Liver (tissue), 3 donors: ENCODE measurements around the gene RCOR1.

Source experiments
- EGR1 ChIP-seq, 2 donors: IDR thresholded peaks; 2 replicates each; pipeline ENCODE4 v1.6.1; 2016 to 2018; ENCODE audit warnings: antibody characterized with exemption in 2 of 2, low read depth in 2 of 2
- SP1 ChIP-seq: IDR thresholded peaks from 2 replicates; pipeline ENCODE4 v1.6.1; 2018; ENCODE audit warnings: antibody characterized with exemption, mild to moderate bottlenecking
- YY1 ChIP-seq: IDR thresholded peaks from 2 replicates; pipeline ENCODE4 v1.6.1; 2016; ENCODE audit warnings: antibody characterized with exemption, mild to moderate bottlenecking
- TF ChIP-seq, protein P1 (sequence below): fragments of 150-350 bp; IDR thresholded peaks from 2 replicates; pipeline ENCODE4 v1.5.1; 2017; ENCODE audit warnings: improper control_type of control experiment, low read depth, low read length; ENCODE audit not compliant: missing input control
- TF ChIP-seq, protein P2 (sequence below): IDR thresholded peaks from 2 replicates; pipeline ENCODE4 v1.6.1; 2016; ENCODE audit warnings: antibody characterized with exemption, mild to moderate bottlenecking
- donor health status: healthy.
- donor health status: healthy.

DNA sequence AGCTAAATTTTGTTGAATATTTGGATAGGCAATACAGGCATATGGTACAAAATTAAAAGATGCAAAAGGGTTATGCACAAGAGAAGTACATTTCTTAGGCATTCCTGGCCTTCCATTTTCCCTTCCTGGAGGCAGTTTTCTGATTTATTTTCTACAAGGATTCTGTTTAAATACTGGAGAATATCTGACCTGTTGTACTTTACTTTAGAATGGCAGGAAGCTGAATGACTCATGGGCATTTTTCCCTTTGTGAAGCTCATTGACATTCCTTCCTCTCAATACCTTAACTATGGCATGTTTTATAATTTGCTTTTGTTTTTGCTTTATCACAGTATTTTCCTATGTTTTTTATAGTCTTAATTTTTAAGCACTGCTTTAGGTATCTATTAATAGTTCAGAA, 62.7 kb downstream of the RCOR1 start:
- no peak for TF ChIP-seq EGR1 (IDR thresholded peaks at IDR 0.05; ENCODE audit: low read depth in 2 of 2)
- no peak for TF ChIP-seq SP1
- TF ChIP-seq, protein P1, sequence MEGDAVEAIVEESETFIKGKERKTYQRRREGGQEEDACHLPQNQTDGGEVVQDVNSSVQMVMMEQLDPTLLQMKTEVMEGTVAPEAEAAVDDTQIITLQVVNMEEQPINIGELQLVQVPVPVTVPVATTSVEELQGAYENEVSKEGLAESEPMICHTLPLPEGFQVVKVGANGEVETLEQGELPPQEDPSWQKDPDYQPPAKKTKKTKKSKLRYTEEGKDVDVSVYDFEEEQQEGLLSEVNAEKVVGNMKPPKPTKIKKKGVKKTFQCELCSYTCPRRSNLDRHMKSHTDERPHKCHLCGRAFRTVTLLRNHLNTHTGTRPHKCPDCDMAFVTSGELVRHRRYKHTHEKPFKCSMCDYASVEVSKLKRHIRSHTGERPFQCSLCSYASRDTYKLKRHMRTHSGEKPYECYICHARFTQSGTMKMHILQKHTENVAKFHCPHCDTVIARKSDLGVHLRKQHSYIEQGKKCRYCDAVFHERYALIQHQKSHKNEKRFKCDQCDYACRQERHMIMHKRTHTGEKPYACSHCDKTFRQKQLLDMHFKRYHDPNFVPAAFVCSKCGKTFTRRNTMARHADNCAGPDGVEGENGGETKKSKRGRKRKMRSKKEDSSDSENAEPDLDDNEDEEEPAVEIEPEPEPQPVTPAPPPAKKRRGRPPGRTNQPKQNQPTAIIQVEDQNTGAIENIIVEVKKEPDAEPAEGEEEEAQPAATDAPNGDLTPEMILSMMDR, result no peak
- TF ChIP-seq, protein P2, sequence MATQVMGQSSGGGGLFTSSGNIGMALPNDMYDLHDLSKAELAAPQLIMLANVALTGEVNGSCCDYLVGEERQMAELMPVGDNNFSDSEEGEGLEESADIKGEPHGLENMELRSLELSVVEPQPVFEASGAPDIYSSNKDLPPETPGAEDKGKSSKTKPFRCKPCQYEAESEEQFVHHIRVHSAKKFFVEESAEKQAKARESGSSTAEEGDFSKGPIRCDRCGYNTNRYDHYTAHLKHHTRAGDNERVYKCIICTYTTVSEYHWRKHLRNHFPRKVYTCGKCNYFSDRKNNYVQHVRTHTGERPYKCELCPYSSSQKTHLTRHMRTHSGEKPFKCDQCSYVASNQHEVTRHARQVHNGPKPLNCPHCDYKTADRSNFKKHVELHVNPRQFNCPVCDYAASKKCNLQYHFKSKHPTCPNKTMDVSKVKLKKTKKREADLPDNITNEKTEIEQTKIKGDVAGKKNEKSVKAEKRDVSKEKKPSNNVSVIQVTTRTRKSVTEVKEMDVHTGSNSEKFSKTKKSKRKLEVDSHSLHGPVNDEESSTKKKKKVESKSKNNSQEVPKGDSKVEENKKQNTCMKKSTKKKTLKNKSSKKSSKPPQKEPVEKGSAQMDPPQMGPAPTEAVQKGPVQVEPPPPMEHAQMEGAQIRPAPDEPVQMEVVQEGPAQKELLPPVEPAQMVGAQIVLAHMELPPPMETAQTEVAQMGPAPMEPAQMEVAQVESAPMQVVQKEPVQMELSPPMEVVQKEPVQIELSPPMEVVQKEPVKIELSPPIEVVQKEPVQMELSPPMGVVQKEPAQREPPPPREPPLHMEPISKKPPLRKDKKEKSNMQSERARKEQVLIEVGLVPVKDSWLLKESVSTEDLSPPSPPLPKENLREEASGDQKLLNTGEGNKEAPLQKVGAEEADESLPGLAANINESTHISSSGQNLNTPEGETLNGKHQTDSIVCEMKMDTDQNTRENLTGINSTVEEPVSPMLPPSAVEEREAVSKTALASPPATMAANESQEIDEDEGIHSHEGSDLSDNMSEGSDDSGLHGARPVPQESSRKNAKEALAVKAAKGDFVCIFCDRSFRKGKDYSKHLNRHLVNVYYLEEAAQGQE, result no peak
- TF ChIP-seq YY1, result no peak
